Erythroblast (primary cell): ENCODE measurements around the gene IL6R.

Experiments
- GATA1 ChIP-seq: IDR thresholded peaks from 2 replicates; pipeline ENCODE4 v1.6.1; 2011; ENCODE audit warnings: low read depth, mild to moderate bottlenecking, control low read depth, low read length, moderate library complexity
- POLR2A ChIP-seq: IDR thresholded peaks from 2 replicates; pipeline ENCODE4 v1.6.1; 2011; ENCODE audit warnings: mild to moderate bottlenecking, low read length

- TF ChIP-seq POLR2A: no peak
- TF ChIP-seq GATA1: no peak
Measured at GRCh38 chr1:154403983-154404382, 1.2 kb upstream of the IL6R start.
